B cell (primary cell): ENCODE data around the gene SLF2. TPM values are rescaled to one million over a fixed set of nuclear protein-coding genes. Genes with fewer than 3 reads are reported as not detected.

ENCODE experiments used
- ATAC-seq: fragments of 200-7000 bp; cut with Tn5 transposase; one replicate; pipeline ENCODE4 v1.10.0; 2021; ENCODE audit warnings: low read depth, mild to moderate bottlenecking, moderate number of reproducible peaks, moderate library complexity
- CTCF ChIA-PET: fragments of 350-600 bp; sonication (Branson Sonifier 250); formaldehyde crosslinking; loops from one replicate; lab custom pipeline; 2021; ENCODE audit warnings: antibody characterized with exemption, inconsistent platforms; lab: Charles Lee
- POLR2A ChIA-PET: fragments of 350-600 bp; sonication (Branson Sonifier 250); formaldehyde crosslinking; loops from one replicate; lab custom pipeline; 2021; ENCODE audit warnings: antibody characterized with exemption; lab: Charles Lee
- DNase-seq: peaks from one replicate; pipeline ENCODE4 v3.0.0; 2013
- H2AFZ ChIP-seq: 2 replicates; pipeline ENCODE4 v1.6.1; 2012; ENCODE audit warnings: mild to moderate bottlenecking, low read depth, low read length; ENCODE audit not compliant: insufficient read depth, poor library complexity, severe bottlenecking
- H3K27ac ChIP-seq, 2 donors: 1 replicate in 1 of 2; 2 replicates in 1 of 2; pipeline ENCODE4 v1.5.1; 2012 to 2013; ENCODE audit warnings: low read length in 2 of 2, mild to moderate bottlenecking in 2 of 2, moderate library complexity in 1 of 2
- H3K27me3 ChIP-seq, 4 experiments: fragments of 200-600 bp in 1 of 4; sonication (generic) in 1 of 4; replicated peaks in 1 of 4; 1 replicate in 2 of 4; 2 replicates in 2 of 4; pipeline versions ENCODE4 v1.6.1 to v1.7.0; 2013 to 2016; ENCODE audit warnings: low read length in 3 of 4, mild to moderate bottlenecking in 2 of 4, mixed read lengths in 1 of 4, moderate library complexity in 1 of 4; ENCODE audit not compliant: insufficient read depth in 4 of 4, control insufficient read depth in 3 of 4; ENCODE audit errors: control extremely low read depth in 1 of 4
- H3K36me3 ChIP-seq, 2 experiments: replicated peaks in 1 of 2; 1 replicate in 1 of 2; 2 replicates in 1 of 2; pipeline versions ENCODE4 v1.6.1 to v1.7.1; 2013; ENCODE audit warnings: low read length in 1 of 2; ENCODE audit not compliant: insufficient read depth in 2 of 2, control insufficient read depth in 1 of 2; ENCODE audit errors: control extremely low read depth in 1 of 2, extremely low read depth in 1 of 2
- H3K4me1 ChIP-seq, 2 donors: fragments of 200-600 bp in 1 of 2; sonication (generic) in 1 of 2; 1 replicate in 1 of 2; 2 replicates in 1 of 2; pipeline versions ENCODE4 v1.5.1 to v1.6.1; 2013 to 2017; ENCODE audit warnings: low read length in 2 of 2; ENCODE audit not compliant: control insufficient read depth in 2 of 2, insufficient read depth in 2 of 2
- H3K4me2 ChIP-seq: replicated peaks from 2 replicates; pipeline ENCODE3; 2012; ENCODE audit warnings: mild to moderate bottlenecking, low read depth, low read length; ENCODE audit not compliant: poor library complexity, severe bottlenecking
- H3K4me3 ChIP-seq, 5 experiments: fragments of 200-600 bp in 1 of 5; sonication (generic) in 1 of 5; 1 replicate in 3 of 5; 2 replicates in 2 of 5; pipeline versions ENCODE4 v1.5.1 to v1.7.0; 2011 to 2016; ENCODE audit warnings: low read length in 4 of 5, mild to moderate bottlenecking in 4 of 5, low read depth in 2 of 5, control low read depth in 1 of 5, moderate library complexity in 1 of 5; ENCODE audit not compliant: insufficient read depth in 1 of 5; ENCODE audit errors: control extremely low read depth in 1 of 5, extremely low read depth in 1 of 5
- H3K79me2 ChIP-seq: fragments of 200-600 bp; sonication (generic); one replicate; pipeline ENCODE4 v1.6.0; 2016; ENCODE audit warnings: low read length; ENCODE audit not compliant: control insufficient read depth, insufficient read depth
- H3K9ac ChIP-seq: fragments of 200-600 bp; sonication (generic); 2 replicates; pipeline ENCODE4 v1.6.1; 2017; ENCODE audit warnings: mild to moderate bottlenecking, low read length, moderate library complexity
- H3K9me3 ChIP-seq, 3 donors: one replicate each; pipeline versions ENCODE4 v1.6.1 to v1.7.1; 2013; ENCODE audit warnings: low read length in 2 of 3; ENCODE audit not compliant: control insufficient read depth in 2 of 3, insufficient read depth in 1 of 3; ENCODE audit errors: control extremely low read depth in 1 of 3
- H4K20me1 ChIP-seq: 2 replicates; pipeline ENCODE4 v1.6.0; 2012; ENCODE audit warnings: mild to moderate bottlenecking, low read length; ENCODE audit not compliant: insufficient read depth, control insufficient read depth, poor library complexity, severe bottlenecking
- H3K27ac Mint-ChIP-seq: one replicate; pipeline ENCODE4 v1.8.0; 2021; ENCODE audit warnings: mixed read lengths
- H3K27me3 Mint-ChIP-seq: one replicate; pipeline ENCODE4 v1.8.0; 2021; ENCODE audit warnings: mixed read lengths
- H3K4me1 Mint-ChIP-seq: one replicate; pipeline ENCODE4 v1.8.0; 2021; ENCODE audit warnings: mixed read lengths
- H3K4me3 Mint-ChIP-seq: one replicate; pipeline ENCODE4 v1.8.0; 2021; ENCODE audit warnings: mixed read lengths
- H3K9me3 Mint-ChIP-seq: one replicate; pipeline ENCODE4 v1.8.0; 2022; ENCODE audit warnings: mixed read lengths; ENCODE audit not compliant: insufficient read depth
- CTCF ChIP-seq: fragments of 200-600 bp; IDR thresholded peaks from one replicate; pipeline ENCODE4 v1.8.0; 2022; ENCODE audit warnings: antibody characterized with exemption, mild to moderate bottlenecking
- EZH2 ChIP-seq: IDR thresholded peaks from 2 replicates; pipeline ENCODE4 v1.6.1; 2012; ENCODE audit warnings: borderline replicate concordance, low read depth, mild to moderate bottlenecking, moderate library complexity, low read length; ENCODE audit not compliant: insufficient read depth, poor library complexity, severe bottlenecking
- WGBS: methylation state at CpG from one replicate; pipeline ENCODE4 v1.1.5; 2013; ENCODE audit warnings: missing lambda C conversion rate; ENCODE audit not compliant: insufficient coverage; 5-methylcytosine and 5-hydroxymethylcytosine counted together
- intact Hi-C: fragments of 100-400 bp; cut with micrococcal nuclease; formaldehyde crosslinking; loops from one replicate; pipeline ENCODE4 v1.10.0; 2022
- polyA plus RNA-seq: library from polyadenylated mRNA; depleted of rRNA; stranded (reverse); fragments of >200 nt; gene quantifications from 2 replicates; pipeline ENCODE4 v1.2.3, GENCODE V29; 2012
- total RNA-seq, 2 donors: library from RNA; stranded (reverse); fragments of 120-200 nt in 1 of 2; gene quantifications; 1 replicate in 1 of 2; 2 replicates in 1 of 2; pipeline versions ENCODE4 v1.2.3 to v1.2.4, GENCODE V29; 2013 to 2022

SLF2 gene
- total and polyA plus RNA-seq, 2 donors (not counting 1 experiment from before 2014, with no cell fraction given), result 11.8 to 65.6 TPM

DNA sequence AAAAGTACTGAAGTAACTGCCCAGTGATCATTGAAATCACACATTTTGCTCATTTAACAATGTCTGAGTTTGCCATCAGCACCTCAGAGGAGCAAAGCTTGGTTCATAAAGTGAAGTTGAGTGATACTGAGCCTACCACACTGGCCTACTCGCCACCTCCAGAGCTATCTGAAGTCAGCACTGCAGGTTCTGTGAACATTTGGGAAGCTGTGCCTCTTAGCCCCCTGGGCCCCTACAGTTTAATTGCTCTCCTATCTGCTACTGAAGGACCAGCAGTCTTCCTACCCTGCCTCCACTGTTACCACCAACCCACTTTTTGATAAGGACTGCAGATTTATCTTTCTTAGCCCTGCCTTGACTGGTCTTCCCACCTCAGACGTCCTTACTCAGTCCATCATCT is 54.6 kb downstream of the SLF2 start:
- ATAC-seq (no peak), DNase-seq (no peak)
- H3K36me3 ChIP-seq, result peaks cover 4 to 25% of the 10 kb centered on the region in 2 experiments
- no peak overlapping the region for H3K27ac ChIP-seq
- TF ChIP-seq CTCF (no peak), EZH2 (no peak)
- Mint-ChIP-seq H3K27me3 (no peaks in the 10 kb centered on the region), H3K4me3 (no peak overlapping the region), H3K27ac (no peak overlapping the region), H3K4me1 (peaks cover 16% of the 10 kb centered on the region), H3K9me3 (no peaks in the 10 kb centered on the region)
- H3K9ac ChIP-seq, result no peak overlapping the region
- no peaks in the 10 kb centered on the region for H3K9me3 ChIP-seq
- 92% methylated on average over 2 of the region's 2 CpGs for WGBS
- H3K79me2 ChIP-seq, result no peaks in the 10 kb centered on the region
- peaks cover 13 to 17% of the 10 kb centered on the region in 2 donors for H3K4me1 ChIP-seq
- no peaks in the 10 kb centered on the region for H3K27me3 ChIP-seq
- POLR2A ChIA-PET, result no interaction called here
- no peak overlapping the region for H3K4me2 ChIP-seq
- no peak overlapping the region for H2AFZ ChIP-seq
- CTCF ChIA-PET, result interaction anchor here (1.4 to 5.4 kb wide), 6 partner anchors 9 to 51 kb away, joined by 4 to 25 read pairs (median 8); no protein-coding TSS in a partner anchor
- H3K4me3 ChIP-seq, result no peak overlapping the region
- H4K20me1 ChIP-seq, result no peaks in the 10 kb centered on the region
- intact Hi-C loops, result no loop called here

DNA sequence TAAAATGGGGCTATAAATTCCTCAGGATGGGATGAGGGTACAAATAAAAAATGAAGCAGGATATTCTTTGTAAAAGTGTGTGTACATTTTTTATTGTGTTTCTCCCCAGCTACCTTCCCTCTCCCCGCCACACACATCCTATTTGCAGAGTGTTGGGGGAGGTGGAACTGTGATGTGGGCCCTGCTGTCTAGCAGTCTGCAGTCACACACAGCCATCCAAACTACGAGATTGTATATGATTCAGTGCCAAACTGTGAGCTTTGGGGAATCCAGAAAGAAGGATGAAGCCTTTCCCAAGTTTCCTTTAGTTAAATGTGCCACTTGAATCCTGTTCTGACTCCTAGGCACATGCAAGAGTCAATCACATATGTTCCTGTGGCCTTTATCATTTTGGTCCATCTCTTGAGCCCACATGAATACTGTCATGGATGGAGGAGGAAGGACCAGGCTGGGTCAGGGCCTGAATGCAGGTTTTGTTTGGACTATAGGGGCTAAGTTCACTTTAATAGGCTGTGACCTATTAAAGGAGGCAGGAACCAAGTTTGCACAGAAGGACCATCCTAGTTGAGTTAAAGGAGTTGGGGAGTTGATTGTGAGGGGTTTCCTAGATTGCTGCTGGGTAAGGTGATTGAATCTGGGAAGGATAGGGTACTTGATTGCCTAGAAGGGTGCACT is 55.4 kb downstream of the SLF2 start:
- H3K4me1 Mint-ChIP-seq, result peaks cover 16% of the 10 kb centered on the region
- Histone ChIP-seq H3K9ac (no peak overlapping the region), H3K27me3 (no peaks in the 10 kb centered on the region), H3K9me3 (no peaks in the 10 kb centered on the region), H3K4me3 (no peak overlapping the region), H3K4me1 (peaks cover 13 to 17% of the 10 kb centered on the region in 2 donors), H3K4me2 (no peak overlapping the region), H3K79me2 (no peaks in the 10 kb centered on the region), H2AFZ (no peak overlapping the region), H4K20me1 (no peaks in the 10 kb centered on the region), H3K27ac (no peak overlapping the region), H3K36me3 (peaks cover 4 to 16% of the 10 kb centered on the region in 2 experiments)
- CTCF ChIA-PET, result interaction anchor here (1.0 to 5.4 kb wide), 7 partner anchors 10 to 50 kb away, joined by 3 to 25 read pairs (median 5); no protein-coding TSS in a partner anchor
- intact Hi-C loops, result no loop called here
- no peaks in the 10 kb centered on the region for H3K9me3 Mint-ChIP-seq
- TF ChIP-seq EZH2 (no peak), CTCF (no peak)
- ATAC-seq (no peak), DNase-seq (no peak)
- H3K27me3 Mint-ChIP-seq, result no peaks in the 10 kb centered on the region
- 89% methylated on average over 1 of the region's 2 CpGs for WGBS
- no peak overlapping the region for H3K27ac Mint-ChIP-seq
- H3K4me3 Mint-ChIP-seq, result peak overlapping the region; percentile 63
- POLR2A ChIA-PET, result no interaction called here
